ENCODE data around the gene PBX2.
A peak's percentile ranks its signal among the peaks of the same experiment; 100 is the strongest.

Gene PBX2

GRCh38 chr6:32158052-32158451, 31.9 kb downstream of the PBX2 start:
- Mint-ChIP-seq H3K4me1 (ENCODE audit: low read depth) (peaks cover 23% of the 10 kb centered on the region), H3K9me3 (no peaks in the 10 kb centered on the region), H3K27me3 (peaks cover under 1% of the 10 kb centered on the region), H3K27ac (no peak overlapping the region), H3K36me3 (ENCODE audit: low read depth) (peaks cover 33% of the 10 kb centered on the region), H3K4me3 (no peak overlapping the region)

GRCh38 chr6:32156891-32157290, 33.1 kb downstream of the PBX2 start:
- Mint-ChIP-seq H3K9me3 (no peaks in the 10 kb centered on the region), H3K4me3 (no peak overlapping the region), H3K36me3 (ENCODE audit: low read depth) (peaks cover 26% of the 10 kb centered on the region), H3K4me1 (ENCODE audit: low read depth) (peaks cover 35% of the 10 kb centered on the region), H3K27ac (no peak overlapping the region), H3K27me3 (peaks cover 4% of the 10 kb centered on the region)

GRCh38 chr6:32154514-32155161, 35.4 kb downstream of the PBX2 start:
- H3K4me1 Mint-ChIP-seq (ENCODE audit: low read depth) = peaks cover 49% of the 10 kb centered on the region
- peak overlapping the region; percentile 91 for H3K27ac Mint-ChIP-seq
- H3K27me3 Mint-ChIP-seq = peaks cover 16% of the 10 kb centered on the region
- peaks cover 26% of the 10 kb centered on the region for H3K36me3 Mint-ChIP-seq (ENCODE audit: low read depth)
- no peaks in the 10 kb centered on the region for H3K9me3 Mint-ChIP-seq
- peak overlapping the region; percentile 95 for H3K4me3 Mint-ChIP-seq

- Mint-ChIP-seq H3K36me3 (ENCODE audit: low read depth) (peaks cover 20% of the 10 kb centered on the region), H3K9me3 (no peaks in the 10 kb centered on the region), H3K27me3 (peaks cover 20% of the 10 kb centered on the region), H3K4me1 (ENCODE audit: low read depth) (peaks cover 54% of the 10 kb centered on the region), H3K27ac (peak within 1 kb of the TSS; percentile 91), H3K4me3 (peak within 1 kb of the TSS; percentile 95)
Measured at GRCh38 chr6:32153564-32154513, 36.2 kb downstream of the PBX2 start, which contains the start of gene PPT2. TSS of gene PPT2 (plus strand) at chr6:32154141. CDS start at chr6:32154595, 454 bp downstream.

- Mint-ChIP-seq H3K36me3 (ENCODE audit: low read depth) (peaks cover 12% of the 10 kb centered on the region), H3K27me3 (peaks cover 27% of the 10 kb centered on the region), H3K4me3 (peak overlapping the region; percentile 95), H3K27ac (peak overlapping the region; percentile 91), H3K4me1 (ENCODE audit: low read depth) (peaks cover 62% of the 10 kb centered on the region), H3K9me3 (no peaks in the 10 kb centered on the region)
Measured at GRCh38 chr6:32152769-32153563, 37.0 kb downstream of the PBX2 start.

- Mint-ChIP-seq H3K27me3 (peaks cover 29% of the 10 kb centered on the region), H3K9me3 (no peaks in the 10 kb centered on the region), H3K36me3 (ENCODE audit: low read depth) (peaks cover 6% of the 10 kb centered on the region), H3K4me1 (ENCODE audit: low read depth) (peaks cover 65% of the 10 kb centered on the region), H3K4me3 (peak within 1 kb of the TSS; percentile 95), H3K27ac (peak within 1 kb of the TSS; percentile 91)
Measured at GRCh38 chr6:32151863-32152768, 37.9 kb downstream of the PBX2 start, which contains the start of gene PRRT1. TSS of gene PRRT1 (minus strand) at chr6:32151939. CDS start at chr6:32151827, 112 bp downstream.

- Mint-ChIP-seq H3K4me1 (ENCODE audit: low read depth) (peaks cover 65% of the 10 kb centered on the region), H3K27me3 (peaks cover 35% of the 10 kb centered on the region), H3K4me3 (peak overlapping the region; percentile 29), H3K27ac (peak overlapping the region; percentile 22), H3K36me3 (ENCODE audit: low read depth) (peaks cover 6% of the 10 kb centered on the region), H3K9me3 (no peaks in the 10 kb centered on the region)
Measured at GRCh38 chr6:32151181-32151862, 38.7 kb downstream of the PBX2 start.

GRCh38 chr6:32149932-32150870, 39.8 kb downstream of the PBX2 start:
- Mint-ChIP-seq H3K4me3 (no peak overlapping the region), H3K36me3 (ENCODE audit: low read depth) (peaks cover under 1% of the 10 kb centered on the region), H3K9me3 (no peaks in the 10 kb centered on the region), H3K27me3 (peaks cover 36% of the 10 kb centered on the region), H3K27ac (no peak overlapping the region), H3K4me1 (ENCODE audit: low read depth) (peaks cover 58% of the 10 kb centered on the region)

GRCh38 chr6:32149092-32149755, 40.8 kb downstream of the PBX2 start:
- Mint-ChIP-seq H3K9me3 (no peaks in the 10 kb centered on the region), H3K27ac (no peak overlapping the region), H3K36me3 (ENCODE audit: low read depth) (no peaks in the 10 kb centered on the region), H3K27me3 (peaks cover 36% of the 10 kb centered on the region), H3K4me3 (peak overlapping the region; percentile 77), H3K4me1 (ENCODE audit: low read depth) (peaks cover 48% of the 10 kb centered on the region)

- Mint-ChIP-seq H3K27me3 (peaks cover 36% of the 10 kb centered on the region), H3K9me3 (no peaks in the 10 kb centered on the region), H3K4me3 (peak overlapping the region; percentile 77), H3K4me1 (ENCODE audit: low read depth) (peaks cover 46% of the 10 kb centered on the region), H3K36me3 (ENCODE audit: low read depth) (no peaks in the 10 kb centered on the region), H3K27ac (no peak overlapping the region)
Measured at GRCh38 chr6:32148289-32149091, 41.5 kb downstream of the PBX2 start.

GRCh38 chr6:32147401-32148132, 42.4 kb downstream of the PBX2 start:
- Mint-ChIP-seq H3K27ac (no peak overlapping the region), H3K9me3 (no peaks in the 10 kb centered on the region), H3K4me3 (no peak overlapping the region), H3K27me3 (peaks cover 31% of the 10 kb centered on the region), H3K36me3 (ENCODE audit: low read depth) (no peaks in the 10 kb centered on the region), H3K4me1 (ENCODE audit: low read depth) (peaks cover 37% of the 10 kb centered on the region)
